Measurements from ENCODE around the gene KAT5. TPM values are rescaled to one million over a fixed set of nuclear protein-coding genes. Genes with fewer than 3 reads are reported as not detected.
"Not testable (repeated sequence)": the region's sequence is repeated elsewhere in the genome, so short reads cannot be mapped to it uniquely, and the experiment has no call there.

KAT5 gene
- total RNA-seq, 2 donors from 2014 or later = 74.8 to 107 TPM

GRCh38 chr11:65744699-65745042 is 32.6 kb downstream of the KAT5 start:
- no peaks in the 10 kb centered on the region for H3K4me1 ChIP-seq (replicated peaks)
- no peak overlapping the region for H3K4me3 ChIP-seq
- no peaks in the 10 kb centered on the region for H3K27me3 ChIP-seq (replicated peaks; ENCODE audit: insufficient read depth)
- H3K36me3 ChIP-seq = no peaks in the 10 kb centered on the region
- 83% methylated on average over 8 of the region's 8 CpGs for WGBS
- no peak for TF ChIP-seq CTCF (IDR thresholded peaks at IDR 0.05)
- TF ChIP-seq POLR2A (IDR thresholded peaks at IDR 0.05) = no peak
- no peak for TF ChIP-seq POLR2AphosphoS5 (IDR thresholded peaks at IDR 0.05)
- H3K9me3 ChIP-seq = no peaks in the 10 kb centered on the region
- H3K27ac ChIP-seq = no peak overlapping the region
- no peak for DNase-seq (ENCODE audit: low spot score)
- intact Hi-C loops (cut with DNase I) = no loop called here

DNA sequence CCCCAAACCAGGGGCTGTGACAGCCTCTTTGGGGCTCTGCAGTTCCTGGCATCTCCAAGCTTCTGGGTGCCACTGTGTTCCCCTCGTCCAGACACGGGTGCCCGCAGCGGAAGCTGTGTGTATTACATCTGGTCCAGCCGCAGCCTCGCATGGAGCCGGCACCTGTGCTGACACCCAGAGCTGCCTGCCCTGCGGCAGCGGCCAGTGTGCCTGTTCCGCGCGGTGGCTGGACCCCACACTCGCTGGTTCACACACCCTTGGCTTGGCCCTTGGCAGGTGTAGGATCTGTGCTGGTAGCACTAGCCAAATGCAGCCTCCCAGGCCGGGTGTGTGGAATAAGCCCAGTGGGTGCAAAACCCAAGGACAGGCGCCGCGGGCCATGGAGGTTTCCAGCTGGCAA is 33.0 kb downstream of the KAT5 start:
- intact Hi-C loops (cut with DNase I) = no loop called here
- WGBS = 92% methylated on average over 10 of the region's 17 CpGs

GRCh38 chr11:65762169-65762568 is 50.1 kb downstream of the KAT5 start:
- H3K36me3 ChIP-seq; H3K27ac ChIP-seq; H3K27me3 ChIP-seq (replicated peaks; ENCODE audit: insufficient read depth); intact Hi-C loops (cut with DNase I); H3K4me1 ChIP-seq (replicated peaks); H3K9me3 ChIP-seq; DNase-seq (ENCODE audit: low spot score); H3K4me3 ChIP-seq: not testable (repeated sequence)
- WGBS = 75% methylated on average over 5 of the region's 5 CpGs

More for the DNA sequence above, 33.0 kb downstream of the KAT5 start:
- Histone ChIP-seq H3K36me3 (no peaks in the 10 kb centered on the region), H3K4me3 (no peak overlapping the region), H3K9me3 (no peaks in the 10 kb centered on the region), H3K27ac (no peak overlapping the region), H3K27me3 (replicated peaks; ENCODE audit: insufficient read depth) (no peaks in the 10 kb centered on the region), H3K4me1 (replicated peaks) (no peaks in the 10 kb centered on the region)
- TF ChIP-seq CTCF (IDR thresholded peaks at IDR 0.05) (no peak), POLR2A (IDR thresholded peaks at IDR 0.05) (no peak), POLR2AphosphoS5 (IDR thresholded peaks at IDR 0.05) (no peak)
- no peak for DNase-seq (ENCODE audit: low spot score)

- H3K36me3 ChIP-seq; H3K27ac ChIP-seq; intact Hi-C loops (cut with DNase I); H3K9me3 ChIP-seq; H3K27me3 ChIP-seq (replicated peaks; ENCODE audit: insufficient read depth); H3K4me1 ChIP-seq (replicated peaks); H3K4me3 ChIP-seq; DNase-seq (ENCODE audit: low spot score): not testable (repeated sequence)
- WGBS = 99% methylated on average over 18 of the region's 29 CpGs
These were observed 50.8 kb downstream of the KAT5 start for GRCh38 chr11:65762816-65763215.

GRCh38 chr11:65764434-65764833 is 52.4 kb downstream of the KAT5 start:
- intact Hi-C loops (cut with DNase I) = no loop called here
- Histone ChIP-seq H3K27me3 (replicated peaks; ENCODE audit: insufficient read depth) (no peaks in the 10 kb centered on the region), H3K4me3 (no peak overlapping the region), H3K4me1 (replicated peaks) (no peaks in the 10 kb centered on the region), H3K9me3 (no peaks in the 10 kb centered on the region), H3K36me3 (no peaks in the 10 kb centered on the region), H3K27ac (no peak overlapping the region)
- WGBS = 51% methylated on average over 5 of the region's 5 CpGs
- DNase-seq (ENCODE audit: low spot score) = no peak
- TF ChIP-seq CTCF (IDR thresholded peaks at IDR 0.05) (no peak), POLR2A (IDR thresholded peaks at IDR 0.05) (no peak), POLR2AphosphoS5 (IDR thresholded peaks at IDR 0.05) (no peak)

DNA sequence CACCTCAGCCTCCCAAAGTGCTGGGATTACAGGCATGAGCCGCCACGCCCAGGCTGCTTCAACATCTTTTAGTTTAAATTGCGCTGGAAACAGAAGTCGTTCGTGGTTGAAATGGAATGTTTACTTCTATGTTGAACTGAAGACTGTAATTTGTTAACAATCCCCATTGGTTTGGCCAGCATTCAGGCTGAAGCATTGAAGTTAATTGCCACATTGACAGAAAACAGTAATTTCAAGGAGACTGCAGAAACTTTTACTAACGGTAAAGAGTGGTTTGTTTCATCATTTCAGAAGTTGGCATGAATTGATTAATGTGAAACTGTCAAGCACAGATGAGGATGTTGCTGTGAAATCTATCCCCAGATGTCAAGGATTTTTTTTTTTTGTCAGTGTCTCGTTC is 54.5 kb downstream of the KAT5 start:
- Histone ChIP-seq H3K36me3 (no peaks in the 10 kb centered on the region), H3K27me3 (replicated peaks; ENCODE audit: insufficient read depth) (no peaks in the 10 kb centered on the region), H3K27ac (no peak overlapping the region), H3K4me3 (no peak overlapping the region), H3K9me3 (no peaks in the 10 kb centered on the region), H3K4me1 (replicated peaks) (no peaks in the 10 kb centered on the region)
- no peak for DNase-seq (ENCODE audit: low spot score)
- intact Hi-C loops (cut with DNase I) = no loop called here
- no peak for TF ChIP-seq POLR2A (IDR thresholded peaks at IDR 0.05)
- TF ChIP-seq CTCF (IDR thresholded peaks at IDR 0.05) = no peak
- no peak for TF ChIP-seq POLR2AphosphoS5 (IDR thresholded peaks at IDR 0.05)
- WGBS = 36% methylated on average over 7 of the region's 7 CpGs

Measured in prostate gland (tissue), 2 donors.